Colon (tissue), 2 donors: ENCODE measurements around the gene GLMN.
"Not testable (repeated sequence)": the region's sequence is repeated elsewhere in the genome, so short reads cannot be mapped to it uniquely, and the experiment has no call there.

ENCODE experiments used
- FAIRE-seq: peaks from 2 replicates; lab custom pipeline; 2012; peaks lifted over from hg19 to GRCh38; lab: Jason Lieb, UNC
- donor health status: control.
- donor health status: control.

Gene GLMN

GRCh38 chr1:92299477-92300150 lies 827 bp upstream of the GLMN start:
- FAIRE-seq, result no peak

GRCh38 chr1:92298213-92298572 lies 594 bp downstream of the GLMN start:
- FAIRE-seq, result no peak

DNA sequence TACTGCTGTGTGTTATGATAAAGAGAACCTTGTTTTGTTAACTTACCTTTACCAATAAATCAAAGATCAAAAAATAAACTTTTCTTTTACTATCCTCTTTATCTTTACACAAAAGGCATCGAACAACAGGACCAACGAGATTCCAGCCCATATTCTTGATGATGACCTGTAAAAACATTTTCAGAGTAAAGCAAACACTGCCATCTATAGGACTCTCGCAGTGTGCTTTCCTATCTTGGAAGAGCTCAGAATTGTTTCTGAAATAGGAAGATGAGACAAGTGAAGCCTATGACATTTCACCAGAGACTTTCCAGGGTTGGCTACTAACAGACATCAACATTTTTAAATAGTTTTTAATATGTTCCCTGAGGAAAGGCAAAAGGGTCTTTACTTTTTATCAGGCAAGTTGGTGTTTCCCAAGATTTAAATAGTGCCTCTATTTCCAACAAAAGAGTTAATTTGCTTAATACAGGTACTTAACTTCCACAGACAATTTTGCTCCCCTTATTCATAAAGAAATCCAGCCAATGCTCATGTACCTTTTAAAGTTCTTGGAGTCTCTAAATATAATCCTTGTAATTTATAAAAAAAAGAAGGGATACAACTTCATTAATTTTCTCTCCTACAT lies 7.3 kb downstream of the GLMN start:
- FAIRE-seq, result no peak

DNA sequence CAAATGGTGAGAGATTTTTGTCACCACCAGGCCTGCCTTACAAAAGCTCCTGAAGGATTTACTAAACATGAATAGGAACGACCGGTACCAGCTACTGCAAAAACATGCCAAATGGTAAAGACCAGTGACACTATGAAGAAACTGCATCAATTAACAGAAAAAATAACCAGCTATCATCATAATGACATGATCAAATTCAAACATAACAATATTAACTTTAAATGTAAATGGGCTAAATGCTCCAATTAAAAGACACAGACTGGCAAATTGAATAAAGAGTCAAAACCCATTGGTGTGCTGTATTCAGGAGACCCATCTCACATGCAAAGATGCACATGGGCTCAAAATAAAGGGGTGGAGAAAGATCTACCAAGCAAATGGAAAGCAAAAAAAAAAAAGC lies 17.4 kb downstream of the GLMN start:
- not testable (repeated sequence) for FAIRE-seq

DNA sequence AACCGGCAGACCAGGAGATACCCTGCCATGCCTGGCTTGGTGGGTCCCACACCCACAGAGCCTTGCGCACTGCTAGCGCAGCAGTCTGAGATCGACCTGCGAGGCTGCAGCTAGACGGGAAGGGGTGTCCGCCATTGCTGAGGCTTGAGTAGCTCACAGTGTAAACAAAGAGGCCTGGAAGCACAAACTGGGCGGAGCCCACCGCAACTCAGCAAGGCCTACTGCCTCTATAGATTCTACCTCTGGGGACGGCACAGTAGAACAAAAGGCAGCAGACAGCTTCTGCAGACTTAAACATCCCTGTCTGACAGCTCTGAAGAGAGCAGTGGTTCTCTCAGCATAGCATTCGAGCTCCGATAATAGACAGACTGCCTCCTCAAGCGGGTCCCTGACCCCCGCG lies 19.0 kb downstream of the GLMN start:
- not testable (repeated sequence) for FAIRE-seq

- FAIRE-seq, result no peak
Observed at GRCh38 chr1:92277105-92277723, 21.6 kb downstream of the GLMN start.

GRCh38 chr1:92276082-92276481 lies 22.7 kb downstream of the GLMN start:
- FAIRE-seq, result no peak

DNA sequence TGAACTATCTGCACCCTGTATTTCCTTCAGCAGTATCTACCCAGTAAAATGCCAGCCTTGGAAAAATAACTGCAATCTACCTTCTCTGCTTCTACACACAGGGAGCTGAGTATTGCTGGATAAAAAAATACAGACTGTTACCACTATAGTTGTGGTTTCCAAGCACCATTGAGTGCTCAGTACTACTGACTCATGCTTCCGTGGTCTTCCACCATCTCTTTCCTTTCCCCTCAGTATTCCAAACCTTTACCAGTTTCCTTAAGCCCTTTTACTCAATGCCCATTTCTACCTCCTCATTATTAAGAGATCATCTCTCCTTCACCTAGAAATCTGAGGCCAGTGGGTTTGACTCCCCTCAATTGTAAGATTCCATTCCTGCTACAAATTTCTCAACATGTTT lies 23.8 kb downstream of the GLMN start:
- no peak for FAIRE-seq

DNA sequence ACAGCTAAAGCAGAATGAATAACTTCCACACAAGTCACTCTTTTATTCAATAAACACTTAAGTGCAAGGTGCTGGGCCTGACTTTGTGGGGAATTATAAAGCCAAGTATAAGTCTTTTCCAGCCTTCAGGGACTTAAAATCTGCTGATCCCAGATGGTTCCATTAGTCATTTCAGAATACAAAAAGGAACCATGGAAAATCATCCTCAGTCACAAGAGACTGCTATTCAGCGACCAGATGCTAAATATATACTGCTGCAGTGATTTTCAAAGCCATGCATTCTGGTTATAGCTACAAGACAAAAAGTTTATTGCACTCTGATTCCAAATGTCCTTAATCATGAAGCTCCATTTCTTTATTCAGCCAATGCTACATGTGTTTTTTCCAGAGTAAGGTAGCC lies 25.7 kb downstream of the GLMN start:
- no peak for FAIRE-seq

- FAIRE-seq, result no peak
Observed at GRCh38 chr1:92262516-92262915, 36.3 kb downstream of the GLMN start.

- FAIRE-seq, result no peak
Observed at GRCh38 chr1:92259350-92259749, 39.4 kb downstream of the GLMN start.

DNA sequence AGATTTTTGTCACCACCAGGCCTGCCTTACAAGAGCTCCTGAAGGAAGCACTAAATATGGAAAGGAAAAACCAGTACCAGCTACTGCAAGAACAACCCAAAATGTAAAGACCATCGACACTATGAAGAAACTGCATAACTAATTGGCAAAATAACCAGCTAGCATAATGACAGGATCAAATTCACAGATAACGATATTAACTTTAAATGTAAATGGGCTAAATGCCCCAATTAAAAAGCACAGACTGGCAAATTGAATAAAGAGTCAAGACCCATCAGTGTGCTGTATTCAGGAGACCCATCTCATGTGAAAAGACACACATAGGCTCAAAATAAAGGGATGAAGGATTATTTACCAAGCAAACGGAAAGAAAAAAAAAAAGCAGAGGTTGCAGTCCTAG lies 44.1 kb downstream of the GLMN start:
- not testable (repeated sequence) for FAIRE-seq

DNA sequence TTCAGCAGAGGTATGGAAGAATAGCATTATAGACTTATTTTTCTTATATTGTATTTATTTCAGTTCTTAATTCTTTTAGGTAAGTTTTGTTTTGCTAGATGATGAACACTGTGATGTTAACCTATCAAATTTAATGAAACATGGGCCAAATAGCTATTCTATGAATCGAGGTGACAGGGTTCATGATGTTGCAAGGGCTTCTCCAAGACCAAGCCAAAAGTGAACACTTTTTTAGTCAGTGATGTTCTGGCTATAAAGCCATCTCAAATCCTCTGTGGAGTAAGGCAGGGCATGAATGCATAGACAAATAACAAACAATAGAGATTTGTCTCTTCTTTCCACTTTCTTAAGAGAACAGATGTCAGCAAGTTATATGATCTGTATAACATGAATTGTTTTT lies 54.4 kb downstream of the GLMN start:
- no peak for FAIRE-seq

GRCh38 chr1:92240034-92240433 lies 58.8 kb downstream of the GLMN start:
- no peak for FAIRE-seq

- FAIRE-seq, result no peak
Observed at GRCh38 chr1:92230736-92231135, 68.1 kb downstream of the GLMN start.

DNA sequence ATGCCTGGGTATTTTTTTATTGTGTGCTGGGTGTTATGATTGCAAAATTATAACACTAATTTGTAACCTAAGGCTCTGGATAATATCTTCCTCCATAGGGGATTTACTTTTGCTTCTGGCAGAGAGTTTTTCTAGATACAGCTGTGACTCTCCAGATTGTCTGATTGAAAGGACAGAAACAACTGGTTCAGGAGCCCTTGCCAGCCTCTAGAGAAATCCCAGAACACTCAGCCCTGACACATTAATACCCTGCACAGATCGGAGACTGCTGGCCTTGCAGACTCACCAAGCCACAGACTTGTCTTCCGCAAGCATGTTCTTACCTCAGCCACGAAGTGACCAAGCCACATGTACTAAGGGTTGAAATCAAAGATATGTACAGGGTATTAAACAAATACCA lies 70.4 kb downstream of the GLMN start:
- FAIRE-seq, result no peak

DNA sequence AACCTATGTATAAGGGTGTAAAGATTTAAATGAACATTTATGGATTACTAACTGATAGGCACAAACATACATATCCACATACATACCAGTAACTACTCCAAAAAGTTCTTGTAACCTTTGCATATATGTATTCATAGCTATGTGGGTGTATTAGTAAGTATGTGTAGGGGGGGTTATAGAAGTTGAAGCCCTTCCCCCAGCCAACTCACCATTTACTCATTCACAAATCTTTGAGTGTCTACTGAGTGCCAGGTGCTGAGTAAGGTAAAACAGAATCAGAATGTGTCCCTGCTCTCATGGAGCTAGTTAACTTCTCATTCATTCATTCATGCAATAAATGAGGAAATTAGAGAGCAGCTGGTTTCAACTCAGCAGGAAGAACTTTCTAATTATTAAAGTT lies 79.8 kb downstream of the GLMN start:
- no peak for FAIRE-seq

- no peak for FAIRE-seq
Observed at GRCh38 chr1:92218559-92218958, 80.2 kb downstream of the GLMN start.

- no peak for FAIRE-seq
Observed at GRCh38 chr1:92217721-92218120, 81.1 kb downstream of the GLMN start, which contains the start of gene C1orf146. Gene C1orf146, plus strand, starts transcription at chr1:92217915. Its CDS starts 13,506 bp downstream, at chr1:92231421.

DNA sequence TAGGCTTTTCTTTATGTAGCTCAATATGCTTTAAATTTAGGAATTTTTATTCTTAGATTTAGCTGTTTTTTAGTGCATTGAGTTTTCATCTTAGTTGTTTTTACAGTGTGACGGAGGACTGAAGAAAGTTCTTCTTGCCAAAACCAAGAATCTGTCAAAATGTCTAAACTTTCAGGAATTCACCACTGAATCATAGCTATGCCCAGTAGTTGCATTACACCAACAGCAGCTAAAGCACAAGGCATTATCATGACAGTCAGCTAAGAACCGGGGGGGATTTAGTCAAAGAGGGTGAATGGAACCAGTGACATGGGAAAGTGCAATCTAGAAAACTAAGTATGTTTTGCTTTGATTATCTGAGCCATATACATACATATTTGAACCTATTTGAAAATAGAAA lies 87.6 kb downstream of the GLMN start:
- no peak for FAIRE-seq

- no peak for FAIRE-seq
Observed at GRCh38 chr1:92210701-92211100, 88.1 kb downstream of the GLMN start.

- no peak for FAIRE-seq
Observed at GRCh38 chr1:92203105-92203504, 95.7 kb downstream of the GLMN start.

DNA sequence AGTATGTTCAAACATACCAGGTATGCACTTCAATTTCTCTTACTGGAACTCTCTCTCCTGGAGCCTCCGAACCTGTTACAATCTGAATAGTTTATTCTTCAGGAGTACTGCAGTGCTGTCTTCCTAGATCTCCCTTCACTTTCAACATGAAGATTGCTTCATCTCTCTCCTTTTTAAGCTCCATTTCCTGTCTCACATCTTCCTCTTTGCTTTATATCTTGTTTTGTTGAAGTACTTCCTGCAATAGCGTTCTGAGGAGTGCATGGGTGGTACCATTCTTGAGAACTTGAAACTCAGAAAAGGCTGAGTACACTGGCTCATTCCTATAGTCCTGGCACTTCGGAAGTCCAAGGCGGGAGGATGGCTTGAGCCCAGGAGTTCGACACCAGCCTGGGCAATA lies 96.8 kb downstream of the GLMN start:
- FAIRE-seq, result no peak
